ENCODE measurements around the gene PIM1.
"Not testable (repeated sequence)": the region's sequence is repeated elsewhere in the genome, so short reads cannot be mapped to it uniquely, and the experiment has no call there.

GRCh38 chr6:37185949-37186720 lies 16.2 kb downstream of the PIM1 start:
- TF ChIP-seq CTCF (IDR thresholded peaks at IDR 0.05; ENCODE audit: poor library complexity, severe bottlenecking); SMC3 (conservative IDR thresholded peaks at IDR 0.05; ENCODE audit: poor library complexity); EZH2 (IDR thresholded peaks at IDR 0.05; ENCODE audit: borderline replicate concordance, insufficient read depth, low read length, poor library complexity, severe bottlenecking); POLR2AphosphoS5 (IDR thresholded peaks at IDR 0.05); RAD21 (conservative IDR thresholded peaks at IDR 0.05); TAF1 (IDR thresholded peaks at IDR 0.05; ENCODE audit: low read depth): not testable (repeated sequence)
